SK-N-SH treated with all-trans-retinoic acid at 6 μM for 48 hours (cell line): Measurements from ENCODE around the gene MRPS21.

Experiments used
- ARNTL ChIP-seq: fragments of 450-650 bp; formaldehyde crosslinking; IDR thresholded peaks from 2 replicates; pipeline ENCODE4 v1.5.0; 2020; ENCODE audit warnings: low read depth, mild to moderate bottlenecking, moderate library complexity, borderline replicate concordance
- CREB5 ChIP-seq: fragments of 250-450 bp; sonication (Bioruptor Pico); IDR thresholded peaks from 2 replicates; pipeline ENCODE4 v1.5.1; 2020; ENCODE audit warnings: low read depth, mild to moderate bottlenecking, moderate library complexity
- CSDC2 ChIP-seq: fragments of 250-450 bp; sonication (Bioruptor Pico); IDR thresholded peaks from 2 replicates; pipeline ENCODE4 v1.5.0; 2020; ENCODE audit warnings: mild to moderate bottlenecking, moderate library complexity
- CSRNP3 ChIP-seq: fragments of 250-450 bp; sonication (Bioruptor Pico); IDR thresholded peaks from 2 replicates; pipeline ENCODE4 v1.5.1; 2021; ENCODE audit warnings: mild to moderate bottlenecking, moderate library complexity
- ESRRG ChIP-seq: fragments of 250-450 bp; sonication (Bioruptor Pico); IDR thresholded peaks from 2 replicates; pipeline ENCODE4 v1.6.1; 2021; ENCODE audit warnings: mild to moderate bottlenecking
- GLIS3 ChIP-seq: fragments of 250-450 bp; sonication (Bioruptor Pico); IDR thresholded peaks from 2 replicates; pipeline ENCODE4 v1.5.0; 2020; ENCODE audit warnings: mild to moderate bottlenecking, moderate library complexity
- PATZ1 ChIP-seq: fragments of 250-450 bp; sonication (Bioruptor Pico); IDR thresholded peaks from 2 replicates; pipeline ENCODE4 v1.8.0; 2020; ENCODE audit warnings: mild to moderate bottlenecking, moderate library complexity, borderline replicate concordance
- POU6F1 ChIP-seq: fragments of 250-450 bp; sonication (Bioruptor Pico); IDR thresholded peaks from 2 replicates; pipeline ENCODE4 v1.8.0; 2021; ENCODE audit warnings: low read depth, mild to moderate bottlenecking, moderate library complexity, borderline replicate concordance
- RARB ChIP-seq: fragments of 250-450 bp; sonication (Bioruptor Pico); IDR thresholded peaks from 2 replicates; pipeline ENCODE4 v1.8.0; 2021; ENCODE audit warnings: mild to moderate bottlenecking, moderate library complexity
- SNAI2 ChIP-seq: fragments of 250-450 bp; sonication (Bioruptor Pico); IDR thresholded peaks from 2 replicates; pipeline ENCODE4 v1.5.0; 2020; ENCODE audit warnings: mild to moderate bottlenecking, moderate library complexity
- TSHZ2 ChIP-seq: fragments of 250-450 bp; sonication (Bioruptor Pico); IDR thresholded peaks from 2 replicates; pipeline ENCODE4 v1.5.0; 2020; ENCODE audit warnings: mild to moderate bottlenecking, moderate library complexity
- ZC3H10 ChIP-seq: fragments of 250-450 bp; sonication (Bioruptor Pico); IDR thresholded peaks from 2 replicates; pipeline ENCODE4 v1.5.1; 2021; ENCODE audit warnings: mild to moderate bottlenecking, moderate library complexity
- ZNF565 ChIP-seq: fragments of 450-650 bp; formaldehyde crosslinking; conservative IDR thresholded peaks from 2 replicates; pipeline ENCODE4 v1.5.0; 2020; ENCODE audit warnings: low read depth, mild to moderate bottlenecking, moderate library complexity
- ZNF8 ChIP-seq: fragments of 450-650 bp; formaldehyde crosslinking; IDR thresholded peaks from 2 replicates; pipeline ENCODE4 v1.5.0; 2020; ENCODE audit warnings: mild to moderate bottlenecking, moderate library complexity

GRCh38 chr1:150293433-150294253, at the start of gene MRPS21:
- TF ChIP-seq CSDC2 (CRISPR knock-in tag) (no peak), POU6F1 (CRISPR knock-in tag) (no peak), ZNF8 (CRISPR knock-in tag) (no peak), PATZ1 (CRISPR knock-in tag) (no peak), RARB (CRISPR knock-in tag) (no peak), CREB5 (CRISPR knock-in tag) (no peak), CSRNP3 (CRISPR knock-in tag) (no peak), ZC3H10 (CRISPR knock-in tag) (no peak), ZNF565 (CRISPR knock-in tag) (no peak), ESRRG (CRISPR knock-in tag) (no peak), GLIS3 (CRISPR knock-in tag) (no peak), SNAI2 (no peak), ARNTL (CRISPR knock-in tag) (no peak), TSHZ2 (CRISPR knock-in tag) (no peak)
